Thoracic aorta (tissue), 2 donors: Measurements from ENCODE around the gene GPC6. TPM values are rescaled to one million over a fixed set of nuclear protein-coding genes. Genes with fewer than 3 reads are reported as not detected.

ENCODE experiments used
- ATAC-seq: fragments of 150-250 bp; one replicate; pipeline ENCODE4 v1.8.0; 2017; ENCODE audit warnings: low read depth; ENCODE audit not compliant: insufficient number of reproducible peaks, low FRiP score
- DNase-seq: peaks from one replicate; pipeline ENCODE4 v3.0.0-alpha.2; 2020; ENCODE audit warnings: low spot score
- H3K27ac ChIP-seq, 2 donors: fragments of 200-600 bp; sonication (generic); 1 replicate in 1 of 2; 2 replicates in 1 of 2; pipeline ENCODE4 v1.5.1; 2016; ENCODE audit warnings: mild to moderate bottlenecking in 2 of 2, moderate library complexity in 2 of 2
- H3K27me3 ChIP-seq: fragments of 200-600 bp; sonication (generic); replicated peaks from 2 replicates; pipeline ENCODE4 v1.6.0; 2016; ENCODE audit warnings: mild to moderate bottlenecking; ENCODE audit not compliant: insufficient read depth
- H3K36me3 ChIP-seq: fragments of 200-600 bp; sonication (generic); one replicate; pipeline ENCODE4 v1.5.1; 2016
- H3K4me1 ChIP-seq, 2 donors: fragments of 200-600 bp; sonication (generic); 1 replicate in 1 of 2; 2 replicates in 1 of 2; pipeline versions ENCODE4 v1.5.1 to v1.6.0; 2016; ENCODE audit warnings: low read depth in 2 of 2, mild to moderate bottlenecking in 1 of 2; ENCODE audit not compliant: control insufficient read depth in 1 of 2
- H3K4me3 ChIP-seq: fragments of 200-600 bp; sonication (generic); 2 replicates; pipeline ENCODE4 v1.5.1; 2016; ENCODE audit warnings: mild to moderate bottlenecking
- H3K9me3 ChIP-seq: fragments of 200-600 bp; sonication (generic); 2 replicates; pipeline ENCODE4 v1.5.1; 2016
- CTCF ChIP-seq: fragments of 200-600 bp; sonication (generic); IDR thresholded peaks from one replicate; pipeline ENCODE4 v1.5.1; 2019; ENCODE audit warnings: antibody characterized with exemption
- total RNA-seq, 2 donors: library from RNA; depleted of rRNA; stranded (reverse); fragments of >200 nt; gene quantifications; one replicate each; pipeline versions ENCODE4 v1.1.0 to v1.2.3, GENCODE V29; 2016

Gene GPC6
- total RNA-seq, 2 donors from 2014 or later = 34.9 to 56.4 TPM

GRCh38 chr13:94267581-94268366, 1041.2 kb downstream of the GPC6 start:
- Histone ChIP-seq H3K4me1 (no peaks in the 10 kb centered on the region), H3K4me3 (no peak overlapping the region), H3K27me3 (no peaks in the 10 kb centered on the region), H3K36me3 (no peaks in the 10 kb centered on the region), H3K9me3 (no peaks in the 10 kb centered on the region), H3K27ac (no peak overlapping the region)
- DNase-seq = no peak
- TF ChIP-seq CTCF = no peak
- no peak for ATAC-seq

- no peak for TF ChIP-seq CTCF
- DNase-seq (no peak), ATAC-seq (no peak)
- Histone ChIP-seq H3K27me3 (no peaks in the 10 kb centered on the region), H3K4me1 (no peaks in the 10 kb centered on the region), H3K9me3 (no peaks in the 10 kb centered on the region), H3K27ac (no peak overlapping the region), H3K36me3 (no peaks in the 10 kb centered on the region), H3K4me3 (no peak overlapping the region)
Measured at GRCh38 chr13:94268661-94269060, 1042.1 kb downstream of the GPC6 start.

GRCh38 chr13:94269557-94269956, 1043.0 kb downstream of the GPC6 start:
- Histone ChIP-seq H3K27me3 (no peaks in the 10 kb centered on the region), H3K4me3 (no peak overlapping the region), H3K36me3 (no peaks in the 10 kb centered on the region), H3K27ac (no peak overlapping the region), H3K4me1 (peaks cover 0 to 4% of the 10 kb centered on the region in 2 donors), H3K9me3 (no peaks in the 10 kb centered on the region)
- DNase-seq (no peak), ATAC-seq (no peak)
- no peak for TF ChIP-seq CTCF

- TF ChIP-seq CTCF = no peak
- ATAC-seq (no peak), DNase-seq (no peak)
Measured at GRCh38 chr13:94270556-94270955, 1043.9 kb downstream of the GPC6 start.

GRCh38 chr13:94272038-94272437, 1045.4 kb downstream of the GPC6 start:
- no peak for TF ChIP-seq CTCF
- Histone ChIP-seq H3K27ac (no peak overlapping the region), H3K27me3 (no peaks in the 10 kb centered on the region), H3K4me3 (no peak overlapping the region), H3K4me1 (peaks cover 0 to 7% of the 10 kb centered on the region in 2 donors), H3K36me3 (no peaks in the 10 kb centered on the region), H3K9me3 (no peaks in the 10 kb centered on the region)
- ATAC-seq = no peak
- no peak for DNase-seq

More at GRCh38 chr13:94270556-94270955, 1043.9 kb downstream of the GPC6 start:
- no peaks in the 10 kb centered on the region for H3K27me3 ChIP-seq
- H3K9me3 ChIP-seq = no peaks in the 10 kb centered on the region
- H3K4me3 ChIP-seq = no peak overlapping the region
- no peaks in the 10 kb centered on the region for H3K36me3 ChIP-seq
- H3K27ac ChIP-seq = no peak overlapping the region
- H3K4me1 ChIP-seq = peaks cover 0 to 7% of the 10 kb centered on the region in 2 donors
